ENCODE data around the gene DENND5B. TPM values are rescaled to one million over a fixed set of nuclear protein-coding genes. Genes with fewer than 3 reads are reported as not detected.
"Not testable (repeated sequence)": the region's sequence is repeated elsewhere in the genome, so short reads cannot be mapped to it uniquely, and the experiment has no call there.

The DENND5B gene
- polyA plus RNA-seq, 3 donors from 2014 or later: 0.53 to 0.70 TPM; not detected in 1

DNA sequence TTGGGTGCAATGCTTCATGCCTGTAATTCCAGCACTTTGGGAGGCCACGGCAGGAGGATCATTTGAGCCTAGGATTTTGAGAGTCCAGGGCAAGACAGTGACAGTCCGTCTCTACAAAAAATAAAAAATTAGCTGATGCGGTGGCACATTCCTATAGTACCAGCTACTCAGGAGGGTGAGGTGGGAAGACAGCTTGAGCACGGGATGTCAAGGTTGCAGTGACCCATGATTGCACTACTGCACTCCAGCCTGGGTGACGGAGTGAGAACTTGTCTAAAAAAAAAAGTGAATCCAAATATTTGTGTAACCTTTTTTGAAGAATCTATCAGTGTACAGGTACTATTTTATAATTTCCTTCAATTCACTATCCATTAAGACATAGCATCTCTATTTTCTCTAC lies 112.5 kb downstream of the DENND5B start:
- H3K4me1 Mint-ChIP-seq: no peaks in the 10 kb centered on the region
- H3K9me3 Mint-ChIP-seq: no peaks in the 10 kb centered on the region
- H3K27ac Mint-ChIP-seq: no peak overlapping the region
- no peak for DNase-seq
- H3K4me3 Mint-ChIP-seq: no peak overlapping the region
- H3K36me3 Mint-ChIP-seq: no peaks in the 10 kb centered on the region
- H3K27me3 Mint-ChIP-seq (ENCODE audit: low read depth in 3 of 3): peaks cover 0 to 4% (median 2%) of the 10 kb centered on the region in 3 donors

- H3K36me3 Mint-ChIP-seq: no peaks in the 10 kb centered on the region
- H3K4me1 Mint-ChIP-seq: no peaks in the 10 kb centered on the region
- no peak for DNase-seq
- no peak overlapping the region for H3K4me3 Mint-ChIP-seq
- H3K9me3 Mint-ChIP-seq: no peaks in the 10 kb centered on the region
- H3K27ac Mint-ChIP-seq: no peak overlapping the region
- peaks cover 0 to 4% (median 2%) of the 10 kb centered on the region in 3 donors for H3K27me3 Mint-ChIP-seq (ENCODE audit: low read depth in 3 of 3)
These were observed 113.2 kb downstream of the DENND5B start for GRCh38 chr12:31477687-31478086.

DNA sequence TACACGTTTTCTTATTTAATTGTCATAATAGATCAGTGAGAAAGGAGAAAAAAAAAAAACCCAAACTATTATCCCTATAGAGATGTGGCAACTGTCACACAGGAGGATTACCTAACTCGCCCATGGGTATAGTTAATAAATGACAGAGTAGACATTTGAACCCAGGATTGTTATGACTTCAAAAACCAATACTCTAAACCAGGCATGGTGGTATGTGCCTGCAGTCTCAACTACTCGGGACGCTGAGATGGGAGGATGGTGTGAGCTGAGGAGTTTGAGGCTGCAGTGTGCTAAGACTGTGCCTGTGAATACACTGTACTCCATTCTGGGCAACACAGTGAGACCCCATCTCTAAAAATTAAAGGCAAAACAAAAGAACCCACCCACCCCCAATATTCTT lies 114.5 kb downstream of the DENND5B start:
- H3K27ac Mint-ChIP-seq: no peak overlapping the region
- no peaks in the 10 kb centered on the region for H3K9me3 Mint-ChIP-seq
- H3K4me1 Mint-ChIP-seq: no peaks in the 10 kb centered on the region
- no peak overlapping the region for H3K4me3 Mint-ChIP-seq
- peaks cover 0 to 4% (median 2%) of the 10 kb centered on the region in 3 donors for H3K27me3 Mint-ChIP-seq (ENCODE audit: low read depth in 3 of 3)
- DNase-seq: no peak
- H3K36me3 Mint-ChIP-seq: no peaks in the 10 kb centered on the region

DNA sequence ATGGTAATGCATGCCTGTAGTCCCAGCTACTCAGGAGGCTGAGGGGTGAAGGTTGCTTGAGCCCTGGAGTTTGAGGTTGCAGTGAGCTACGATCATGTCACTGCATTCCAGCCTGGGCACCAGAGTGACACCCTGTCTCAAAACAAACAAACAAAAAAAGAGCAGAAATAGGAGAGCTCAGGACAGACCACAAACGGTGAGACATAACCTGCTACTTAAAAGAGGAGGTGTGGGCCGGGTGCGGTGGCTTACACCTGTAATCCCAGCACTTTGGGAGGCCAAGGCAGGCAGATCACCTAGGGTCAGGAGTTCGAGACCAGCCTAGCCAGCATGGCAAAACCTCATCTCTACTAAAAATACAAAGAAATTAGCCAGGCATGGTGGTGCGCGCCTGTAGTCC lies 115.3 kb downstream of the DENND5B start:
- H3K27ac Mint-ChIP-seq; H3K27me3 Mint-ChIP-seq (ENCODE audit: low read depth in 3 of 3); DNase-seq; H3K4me3 Mint-ChIP-seq; H3K9me3 Mint-ChIP-seq; H3K36me3 Mint-ChIP-seq; H3K4me1 Mint-ChIP-seq: not testable (repeated sequence)

DNA sequence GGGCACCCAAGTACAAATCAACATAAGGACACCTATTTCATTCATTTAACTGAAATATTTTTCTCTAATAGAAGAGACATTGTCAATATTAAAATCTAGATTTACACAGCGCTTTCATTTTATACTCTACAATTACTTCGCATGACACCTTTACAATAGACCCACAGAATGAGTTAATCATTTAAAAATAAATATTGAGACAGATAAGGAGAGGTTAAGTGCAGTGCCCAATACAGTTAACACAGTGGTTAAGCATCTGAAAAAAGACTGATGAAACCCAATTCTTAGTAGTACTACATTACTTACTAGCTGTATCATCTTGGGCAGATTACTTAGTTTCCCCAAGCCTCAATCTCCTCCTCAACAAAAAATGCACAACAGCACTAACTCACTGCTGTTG lies 116.2 kb downstream of the DENND5B start:
- Mint-ChIP-seq H3K4me3 (no peak overlapping the region), H3K27me3 (ENCODE audit: low read depth in 3 of 3) (peaks cover 0 to 4% (median 2%) of the 10 kb centered on the region in 3 donors), H3K4me1 (no peaks in the 10 kb centered on the region), H3K9me3 (no peaks in the 10 kb centered on the region), H3K27ac (no peak overlapping the region), H3K36me3 (no peaks in the 10 kb centered on the region)
- no peak for DNase-seq

GRCh38 chr12:31471823-31472222 lies 119.1 kb downstream of the DENND5B start:
- Mint-ChIP-seq H3K9me3 (no peaks in the 10 kb centered on the region), H3K4me3 (no peak overlapping the region), H3K27me3 (ENCODE audit: low read depth in 3 of 3) (peaks cover 0 to 3% (median 2%) of the 10 kb centered on the region in 3 donors), H3K36me3 (no peaks in the 10 kb centered on the region), H3K27ac (no peak overlapping the region), H3K4me1 (no peaks in the 10 kb centered on the region)
- no peak for DNase-seq

GRCh38 chr12:31471051-31471450 lies 119.9 kb downstream of the DENND5B start:
- Mint-ChIP-seq H3K9me3 (no peaks in the 10 kb centered on the region), H3K4me1 (no peaks in the 10 kb centered on the region), H3K36me3 (no peaks in the 10 kb centered on the region), H3K4me3 (no peak overlapping the region), H3K27me3 (ENCODE audit: low read depth in 3 of 3) (peaks cover 0 to 3% (median 2%) of the 10 kb centered on the region in 3 donors), H3K27ac (no peak overlapping the region)
- DNase-seq: no peak

DNA sequence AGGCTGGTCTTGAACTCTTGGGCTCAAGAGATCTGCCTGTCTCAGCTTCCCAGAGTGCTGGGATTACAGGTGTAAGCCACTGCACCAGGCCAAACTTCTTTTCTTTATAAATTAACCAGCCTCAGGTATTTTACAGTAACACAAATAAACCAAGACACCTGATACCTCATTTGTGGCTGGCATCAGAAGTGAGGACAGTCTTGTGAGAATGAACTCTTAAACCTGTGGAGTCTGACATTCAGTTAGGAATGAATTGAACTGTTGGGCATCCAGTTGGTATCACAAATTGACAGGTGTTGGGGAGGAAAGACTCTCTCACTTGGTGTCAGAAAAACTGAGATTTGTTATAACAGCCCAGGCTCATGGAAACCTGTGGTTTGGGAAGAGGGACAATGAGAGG lies 120.5 kb downstream of the DENND5B start:
- peaks cover 0 to 3% (median 0%) of the 10 kb centered on the region in 3 donors for H3K36me3 Mint-ChIP-seq
- peaks cover 0 to 2% (median under 1%) of the 10 kb centered on the region in 3 donors for H3K27me3 Mint-ChIP-seq (ENCODE audit: low read depth in 3 of 3)
- no peak overlapping the region for H3K27ac Mint-ChIP-seq
- no peaks in the 10 kb centered on the region for H3K4me1 Mint-ChIP-seq
- no peak for DNase-seq
- no peak overlapping the region for H3K4me3 Mint-ChIP-seq
- H3K9me3 Mint-ChIP-seq: no peaks in the 10 kb centered on the region

DNA sequence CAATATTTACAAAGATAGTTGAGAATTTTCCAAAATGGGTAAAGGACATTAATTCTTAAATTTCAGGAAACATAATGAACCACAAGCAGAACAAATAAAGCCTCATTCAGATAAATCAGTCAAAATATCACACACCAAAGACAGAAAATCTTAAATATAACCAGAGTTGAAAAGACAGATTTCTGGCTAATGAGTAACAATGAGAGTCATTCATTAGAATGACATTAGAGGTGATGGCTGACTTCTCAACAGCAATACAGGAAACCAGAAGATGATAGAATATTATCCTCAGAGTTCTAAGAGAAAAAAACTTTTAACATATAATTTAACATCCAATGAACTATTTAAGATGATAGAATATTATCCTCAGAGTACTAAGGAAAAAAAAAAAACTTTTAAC lies 124.2 kb downstream of the DENND5B start:
- Mint-ChIP-seq H3K36me3 (peaks cover 0 to 3% (median 0%) of the 10 kb centered on the region in 3 donors), H3K9me3 (no peaks in the 10 kb centered on the region), H3K4me1 (no peaks in the 10 kb centered on the region), H3K27me3 (ENCODE audit: low read depth in 3 of 3) (peaks cover 0 to 1% (median 0%) of the 10 kb centered on the region in 3 donors), H3K27ac (no peak overlapping the region), H3K4me3 (no peak overlapping the region)
- no peak for DNase-seq

GRCh38 chr12:31465002-31465401 lies 125.9 kb downstream of the DENND5B start:
- peaks cover 0 to 3% (median 0%) of the 10 kb centered on the region in 3 donors for H3K36me3 Mint-ChIP-seq
- H3K27me3 Mint-ChIP-seq (ENCODE audit: low read depth in 3 of 3): peaks cover 0 to 1% (median 0%) of the 10 kb centered on the region in 3 donors
- no peaks in the 10 kb centered on the region for H3K4me1 Mint-ChIP-seq
- no peak overlapping the region for H3K27ac Mint-ChIP-seq
- DNase-seq: no peak
- H3K4me3 Mint-ChIP-seq: no peak overlapping the region
- no peaks in the 10 kb centered on the region for H3K9me3 Mint-ChIP-seq

- Mint-ChIP-seq H3K36me3 (no peaks in the 10 kb centered on the region), H3K4me3 (no peak overlapping the region), H3K27me3 (ENCODE audit: low read depth in 3 of 3) (peaks cover 0 to 1% (median 0%) of the 10 kb centered on the region in 3 donors), H3K27ac (no peak overlapping the region), H3K4me1 (no peaks in the 10 kb centered on the region), H3K9me3 (no peaks in the 10 kb centered on the region)
- no peak for DNase-seq
These were observed 130.9 kb downstream of the DENND5B start for GRCh38 chr12:31460024-31460423.

DNA sequence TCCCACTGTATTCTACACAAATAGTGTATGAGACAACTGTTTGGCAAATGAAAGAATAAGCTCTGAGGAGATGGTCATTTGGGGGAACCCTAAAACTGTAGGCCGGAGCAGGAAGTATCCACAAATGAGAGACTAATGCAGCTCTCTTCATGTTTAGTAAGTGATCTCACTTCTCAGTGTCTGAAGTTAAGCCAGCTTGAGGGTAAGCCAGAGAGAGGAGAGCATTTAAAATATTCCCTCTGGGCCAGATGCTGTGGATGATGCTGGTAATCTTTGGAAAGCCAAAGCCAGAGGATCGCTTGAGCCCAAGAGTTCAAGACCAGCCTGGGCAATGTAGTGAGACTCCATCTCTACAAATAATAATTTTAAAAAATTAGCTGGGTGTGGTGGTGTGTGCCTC lies 134.4 kb downstream of the DENND5B start:
- H3K27ac Mint-ChIP-seq: no peak overlapping the region

GRCh38 chr12:31444736-31445135 lies 146.2 kb downstream of the DENND5B start:
- Mint-ChIP-seq H3K4me1 (no peaks in the 10 kb centered on the region), H3K4me3 (no peak overlapping the region), H3K9me3 (no peaks in the 10 kb centered on the region), H3K27me3 (ENCODE audit: low read depth in 3 of 3) (peaks cover 0 to 2% (median 0%) of the 10 kb centered on the region in 3 donors), H3K36me3 (no peaks in the 10 kb centered on the region), H3K27ac (no peak overlapping the region)
- no peak for DNase-seq

More for the DNA sequence above, 134.4 kb downstream of the DENND5B start:
- H3K27me3 Mint-ChIP-seq (ENCODE audit: low read depth in 3 of 3): no peaks in the 10 kb centered on the region
- DNase-seq: no peak
- no peaks in the 10 kb centered on the region for H3K4me1 Mint-ChIP-seq
- H3K36me3 Mint-ChIP-seq: no peaks in the 10 kb centered on the region
- H3K4me3 Mint-ChIP-seq: no peak overlapping the region
- H3K9me3 Mint-ChIP-seq: no peaks in the 10 kb centered on the region

DNA sequence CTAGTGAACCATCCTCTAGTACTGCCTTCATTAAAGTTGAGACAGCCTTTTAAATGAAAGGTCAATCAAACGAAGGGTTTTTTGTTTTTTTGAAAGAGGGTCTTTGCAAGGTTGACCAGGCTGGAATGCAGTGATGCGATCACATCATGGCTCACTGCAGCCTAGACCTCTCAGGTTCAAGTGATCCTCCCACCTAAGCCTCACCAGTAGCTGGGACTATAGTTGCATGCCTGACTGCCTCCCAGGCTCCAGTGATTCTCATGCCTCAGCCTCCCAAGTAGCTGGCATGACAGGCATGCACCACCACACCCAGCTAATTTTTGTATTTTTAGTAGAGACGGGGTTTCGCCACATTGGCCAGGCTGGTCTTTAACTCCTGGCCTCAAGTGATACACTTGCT lies 150.3 kb downstream of the DENND5B start:
- Mint-ChIP-seq H3K4me3 (no peak overlapping the region), H3K27me3 (ENCODE audit: low read depth in 3 of 3) (no peaks in the 10 kb centered on the region), H3K9me3 (no peaks in the 10 kb centered on the region), H3K4me1 (no peaks in the 10 kb centered on the region), H3K27ac (no peak overlapping the region), H3K36me3 (no peaks in the 10 kb centered on the region)
- DNase-seq: no peak

DNA sequence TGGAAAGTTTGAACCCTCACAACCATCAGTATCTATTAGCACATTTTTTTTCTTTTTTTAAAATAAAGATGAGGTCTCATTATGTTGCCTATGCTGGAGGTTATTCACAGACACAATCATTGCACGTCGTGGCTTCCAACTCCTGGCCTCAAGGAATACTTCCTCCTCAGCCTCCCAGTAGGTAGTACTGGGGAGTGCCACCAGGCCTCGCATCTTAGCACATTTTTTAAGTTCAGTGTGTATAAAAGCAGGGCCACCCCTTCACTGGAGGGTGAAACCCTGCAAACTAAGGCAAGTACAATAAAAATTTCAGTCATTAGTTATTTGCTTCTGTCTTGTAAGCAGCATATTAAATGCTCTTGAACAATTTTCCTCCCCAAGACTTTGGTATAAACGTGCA lies 150.8 kb downstream of the DENND5B start:
- H3K4me3 Mint-ChIP-seq: no peak overlapping the region
- no peaks in the 10 kb centered on the region for H3K9me3 Mint-ChIP-seq
- no peak for DNase-seq
- H3K36me3 Mint-ChIP-seq: no peaks in the 10 kb centered on the region
- no peaks in the 10 kb centered on the region for H3K27me3 Mint-ChIP-seq (ENCODE audit: low read depth in 3 of 3)
- H3K4me1 Mint-ChIP-seq: no peaks in the 10 kb centered on the region
- H3K27ac Mint-ChIP-seq: no peak overlapping the region

All from immature natural killer cell (primary cell).